MM.1S (cell line): Measurements from ENCODE around the gene OXSR1.
"Not testable (repeated sequence)": the region's sequence is repeated elsewhere in the genome, so short reads cannot be mapped to it uniquely, and the experiment has no call there.

Source experiments
- EZH2 ChIP-seq: fragments of 300-600 bp; sonication (generic); optimal IDR thresholded peaks from 2 replicates; pipeline ENCODE3; 2017; ENCODE audit warnings: low read depth, mild to moderate bottlenecking, antibody characterized with exemption, low read length, mixed read lengths
- EZH2phosphoT487 ChIP-seq: fragments of 300-600 bp; sonication (generic); IDR thresholded peaks from 2 replicates; pipeline ENCODE4 v1.6.1; 2018; ENCODE audit warnings: antibody characterized with exemption, low read length
- TF ChIP-seq, protein P1 (sequence below): fragments of 300-600 bp; sonication (generic); IDR thresholded peaks from 2 replicates; pipeline ENCODE4 v1.5.1; 2016; ENCODE audit warnings: antibody characterized with exemption, low read length, mixed read lengths

GRCh38 chr3:38160704-38161103 lies 4.6 kb upstream of the OXSR1 start:
- TF ChIP-seq, protein P1, sequence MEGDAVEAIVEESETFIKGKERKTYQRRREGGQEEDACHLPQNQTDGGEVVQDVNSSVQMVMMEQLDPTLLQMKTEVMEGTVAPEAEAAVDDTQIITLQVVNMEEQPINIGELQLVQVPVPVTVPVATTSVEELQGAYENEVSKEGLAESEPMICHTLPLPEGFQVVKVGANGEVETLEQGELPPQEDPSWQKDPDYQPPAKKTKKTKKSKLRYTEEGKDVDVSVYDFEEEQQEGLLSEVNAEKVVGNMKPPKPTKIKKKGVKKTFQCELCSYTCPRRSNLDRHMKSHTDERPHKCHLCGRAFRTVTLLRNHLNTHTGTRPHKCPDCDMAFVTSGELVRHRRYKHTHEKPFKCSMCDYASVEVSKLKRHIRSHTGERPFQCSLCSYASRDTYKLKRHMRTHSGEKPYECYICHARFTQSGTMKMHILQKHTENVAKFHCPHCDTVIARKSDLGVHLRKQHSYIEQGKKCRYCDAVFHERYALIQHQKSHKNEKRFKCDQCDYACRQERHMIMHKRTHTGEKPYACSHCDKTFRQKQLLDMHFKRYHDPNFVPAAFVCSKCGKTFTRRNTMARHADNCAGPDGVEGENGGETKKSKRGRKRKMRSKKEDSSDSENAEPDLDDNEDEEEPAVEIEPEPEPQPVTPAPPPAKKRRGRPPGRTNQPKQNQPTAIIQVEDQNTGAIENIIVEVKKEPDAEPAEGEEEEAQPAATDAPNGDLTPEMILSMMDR: not testable (repeated sequence)
- TF ChIP-seq EZH2, EZH2phosphoT487: not testable (repeated sequence)
